DND-41 (cell line): ENCODE results near the gene PREP.

ENCODE experiments used
- ATAC-seq: fragments of 200-7000 bp; cut with Tn5 transposase; 3 replicates; pipeline ENCODE4 v1.9.1; 2021; ENCODE audit warnings: low read depth; ENCODE audit not compliant: insufficient read depth
- DNase-seq: peaks from one replicate; pipeline ENCODE4 v3.0.0-alpha.2; 2020
- H2AFZ ChIP-seq: 2 replicates; pipeline ENCODE4 v1.6.0; 2012; ENCODE audit warnings: low read depth, low read length
- H3K27ac ChIP-seq: 2 replicates; pipeline ENCODE4 v1.5.1; 2012; ENCODE audit warnings: low read length, inconsistent platforms
- H3K27me3 ChIP-seq: fragments of 200-600 bp; sonication (generic); 2 replicates; pipeline ENCODE4 v1.6.0; 2012; ENCODE audit warnings: low read length, mild to moderate bottlenecking, inconsistent platforms; ENCODE audit not compliant: insufficient read depth, poor library complexity
- H3K36me3 ChIP-seq: 2 replicates; pipeline ENCODE4 v1.5.1; 2012; ENCODE audit warnings: low read length, inconsistent platforms; ENCODE audit not compliant: insufficient read depth
- H3K4me1 ChIP-seq: 2 replicates; pipeline ENCODE4 v1.5.1; 2012; ENCODE audit warnings: mild to moderate bottlenecking, low read length; ENCODE audit not compliant: insufficient read depth
- H3K4me2 ChIP-seq: 2 replicates; pipeline ENCODE4 v1.6.0; 2012; ENCODE audit warnings: mild to moderate bottlenecking, moderate library complexity, low read length, inconsistent platforms; ENCODE audit not compliant: insufficient read depth
- H3K4me3 ChIP-seq, 2 experiments: fragments of 200-600 bp in 1 of 2; shearing (Covaris generic) in 1 of 2; 2 replicates each; pipeline ENCODE4 v1.5.1; 2012 to 2016; ENCODE audit warnings: inconsistent platforms in 2 of 2, low read length in 2 of 2, mild to moderate bottlenecking in 2 of 2, low read depth in 1 of 2, moderate library complexity in 1 of 2
- H3K79me2 ChIP-seq: 2 replicates; pipeline ENCODE4 v1.6.0; 2012; ENCODE audit warnings: low read length, inconsistent platforms; ENCODE audit not compliant: insufficient read depth
- H3K9ac ChIP-seq: 2 replicates; pipeline ENCODE4 v1.6.0; 2012; ENCODE audit warnings: low read depth, mild to moderate bottlenecking, inconsistent platforms, low read length, moderate library complexity
- H3K9me3 ChIP-seq: 2 replicates; pipeline ENCODE4 v1.5.1; 2012; ENCODE audit warnings: low read length, moderate library complexity, mild to moderate bottlenecking, inconsistent platforms; ENCODE audit not compliant: insufficient read depth, severe bottlenecking
- H4K20me1 ChIP-seq: 2 replicates; pipeline ENCODE4 v1.6.0; 2012; ENCODE audit warnings: low read length; ENCODE audit not compliant: insufficient read depth
- CTCF ChIP-seq: IDR thresholded peaks from 2 replicates; pipeline ENCODE4 v1.5.1; 2012; ENCODE audit warnings: borderline replicate concordance, low read length, moderate library complexity, mild to moderate bottlenecking; ENCODE audit not compliant: poor library complexity, severe bottlenecking; ENCODE audit errors: extremely low read depth
- EZH2 ChIP-seq: IDR thresholded peaks from 3 replicates; pipeline ENCODE4 v1.6.1; 2012; ENCODE audit warnings: borderline replicate concordance, low read depth, mild to moderate bottlenecking, moderate library complexity, low read length, inconsistent platforms; ENCODE audit not compliant: severe bottlenecking

The PREP gene

GRCh38 chr6:105274678-105275077, 128.2 kb downstream of the PREP start:
- DNase-seq = no peak
- Histone ChIP-seq H3K4me3 (no peak overlapping the region), H2AFZ (no peak overlapping the region), H3K27me3 (no peaks in the 10 kb centered on the region), H3K36me3 (peaks cover 44% of the 10 kb centered on the region), H3K4me2 (no peak overlapping the region), H3K79me2 (no peaks in the 10 kb centered on the region), H3K4me1 (no peaks in the 10 kb centered on the region), H4K20me1 (no peaks in the 10 kb centered on the region), H3K27ac (no peak overlapping the region), H3K9me3 (no peaks in the 10 kb centered on the region), H3K9ac (no peak overlapping the region)
- TF ChIP-seq EZH2 = no peak
- TF ChIP-seq CTCF = no peak
- no peak for ATAC-seq

- TF ChIP-seq EZH2 (no peak), CTCF (no peak)
- no peak overlapping the region for H3K27ac ChIP-seq
Observed at GRCh38 chr6:105273589-105273988, 129.3 kb downstream of the PREP start.

GRCh38 chr6:105272786-105273185, 130.1 kb downstream of the PREP start:
- no peak overlapping the region for H3K27ac ChIP-seq

More at GRCh38 chr6:105273589-105273988, 129.3 kb downstream of the PREP start:
- Histone ChIP-seq H3K27me3 (no peaks in the 10 kb centered on the region), H3K36me3 (peaks cover 37% of the 10 kb centered on the region), H3K9me3 (no peaks in the 10 kb centered on the region), H3K4me1 (no peaks in the 10 kb centered on the region), H2AFZ (no peak overlapping the region), H3K9ac (no peak overlapping the region), H3K4me3 (no peak overlapping the region), H3K4me2 (no peak overlapping the region), H4K20me1 (no peaks in the 10 kb centered on the region), H3K79me2 (no peaks in the 10 kb centered on the region)
- DNase-seq (no peak), ATAC-seq (no peak)

More at GRCh38 chr6:105272786-105273185, 130.1 kb downstream of the PREP start:
- Histone ChIP-seq H3K27me3 (no peaks in the 10 kb centered on the region), H3K79me2 (no peaks in the 10 kb centered on the region), H3K4me2 (no peak overlapping the region), H3K36me3 (peaks cover 29% of the 10 kb centered on the region), H3K9me3 (no peaks in the 10 kb centered on the region), H3K9ac (no peak overlapping the region), H3K4me3 (no peak overlapping the region), H2AFZ (no peak overlapping the region), H3K4me1 (no peaks in the 10 kb centered on the region), H4K20me1 (no peaks in the 10 kb centered on the region)
- no peak for ATAC-seq
- TF ChIP-seq CTCF = no peak
- no peak for TF ChIP-seq EZH2
- DNase-seq = no peak
